ENCODE results near the gene ADGRL1. TPM values are rescaled to one million over a fixed set of nuclear protein-coding genes. Genes with fewer than 3 reads are reported as not detected.
A peak's percentile ranks its signal among the peaks of the same experiment; 100 is the strongest.

Gene ADGRL1
- total RNA-seq, 1 donor from 2014 or later, result 55.3 TPM

DNA sequence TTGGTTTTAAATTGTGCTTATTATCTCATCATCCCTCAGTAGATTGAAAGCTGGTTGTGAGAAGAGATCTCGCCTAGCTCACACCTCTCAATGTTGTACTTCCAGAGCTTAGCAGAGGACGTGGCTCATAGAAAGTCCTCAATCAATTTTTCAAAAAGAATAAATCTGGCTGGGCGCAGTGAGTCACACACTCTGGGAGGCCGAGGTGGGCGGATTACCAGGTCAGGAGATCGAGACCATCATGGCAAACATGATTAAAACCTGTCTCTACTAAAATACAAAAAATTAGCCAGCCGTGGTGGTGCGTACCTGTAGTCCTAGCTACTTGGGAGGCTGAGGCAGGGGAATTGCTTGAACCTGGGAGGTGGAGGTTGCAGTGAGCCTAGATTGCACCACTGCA lies 64.9 kb downstream of the ADGRL1 start:
- Mint-ChIP-seq H3K36me3 (ENCODE audit: insufficient read depth) (no peaks in the 10 kb centered on the region), H3K4me3 (ENCODE audit: low read depth) (no peak overlapping the region), H3K27ac (peak overlapping the region; percentile 35), H3K4me1 (ENCODE audit: low read depth) (no peaks in the 10 kb centered on the region), H3K27me3 (no peaks in the 10 kb centered on the region), H3K9me3 (ENCODE audit: low read depth) (no peaks in the 10 kb centered on the region)
- no peak for DNase-seq (ENCODE audit: low spot score, unreplicated experiment)
- TF ChIP-seq, protein P1, sequence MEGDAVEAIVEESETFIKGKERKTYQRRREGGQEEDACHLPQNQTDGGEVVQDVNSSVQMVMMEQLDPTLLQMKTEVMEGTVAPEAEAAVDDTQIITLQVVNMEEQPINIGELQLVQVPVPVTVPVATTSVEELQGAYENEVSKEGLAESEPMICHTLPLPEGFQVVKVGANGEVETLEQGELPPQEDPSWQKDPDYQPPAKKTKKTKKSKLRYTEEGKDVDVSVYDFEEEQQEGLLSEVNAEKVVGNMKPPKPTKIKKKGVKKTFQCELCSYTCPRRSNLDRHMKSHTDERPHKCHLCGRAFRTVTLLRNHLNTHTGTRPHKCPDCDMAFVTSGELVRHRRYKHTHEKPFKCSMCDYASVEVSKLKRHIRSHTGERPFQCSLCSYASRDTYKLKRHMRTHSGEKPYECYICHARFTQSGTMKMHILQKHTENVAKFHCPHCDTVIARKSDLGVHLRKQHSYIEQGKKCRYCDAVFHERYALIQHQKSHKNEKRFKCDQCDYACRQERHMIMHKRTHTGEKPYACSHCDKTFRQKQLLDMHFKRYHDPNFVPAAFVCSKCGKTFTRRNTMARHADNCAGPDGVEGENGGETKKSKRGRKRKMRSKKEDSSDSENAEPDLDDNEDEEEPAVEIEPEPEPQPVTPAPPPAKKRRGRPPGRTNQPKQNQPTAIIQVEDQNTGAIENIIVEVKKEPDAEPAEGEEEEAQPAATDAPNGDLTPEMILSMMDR (IDR thresholded peaks at IDR 0.05; ENCODE audit: unreplicated experiment), result no peak

GRCh38 chr19:14139944-14140343 lies 66.0 kb downstream of the ADGRL1 start:
- no peaks in the 10 kb centered on the region for H3K36me3 Mint-ChIP-seq (ENCODE audit: insufficient read depth)
- H3K27me3 Mint-ChIP-seq, result no peaks in the 10 kb centered on the region
- H3K4me1 Mint-ChIP-seq (ENCODE audit: low read depth), result peaks cover 7% of the 10 kb centered on the region
- no peak for DNase-seq (ENCODE audit: low spot score, unreplicated experiment)
- H3K4me3 Mint-ChIP-seq (ENCODE audit: low read depth), result no peak overlapping the region
- TF ChIP-seq, protein P1 (IDR thresholded peaks at IDR 0.05; ENCODE audit: unreplicated experiment), result no peak
- H3K9me3 Mint-ChIP-seq (ENCODE audit: low read depth), result no peaks in the 10 kb centered on the region
- H3K27ac Mint-ChIP-seq, result peak overlapping the region; percentile 15

DNA sequence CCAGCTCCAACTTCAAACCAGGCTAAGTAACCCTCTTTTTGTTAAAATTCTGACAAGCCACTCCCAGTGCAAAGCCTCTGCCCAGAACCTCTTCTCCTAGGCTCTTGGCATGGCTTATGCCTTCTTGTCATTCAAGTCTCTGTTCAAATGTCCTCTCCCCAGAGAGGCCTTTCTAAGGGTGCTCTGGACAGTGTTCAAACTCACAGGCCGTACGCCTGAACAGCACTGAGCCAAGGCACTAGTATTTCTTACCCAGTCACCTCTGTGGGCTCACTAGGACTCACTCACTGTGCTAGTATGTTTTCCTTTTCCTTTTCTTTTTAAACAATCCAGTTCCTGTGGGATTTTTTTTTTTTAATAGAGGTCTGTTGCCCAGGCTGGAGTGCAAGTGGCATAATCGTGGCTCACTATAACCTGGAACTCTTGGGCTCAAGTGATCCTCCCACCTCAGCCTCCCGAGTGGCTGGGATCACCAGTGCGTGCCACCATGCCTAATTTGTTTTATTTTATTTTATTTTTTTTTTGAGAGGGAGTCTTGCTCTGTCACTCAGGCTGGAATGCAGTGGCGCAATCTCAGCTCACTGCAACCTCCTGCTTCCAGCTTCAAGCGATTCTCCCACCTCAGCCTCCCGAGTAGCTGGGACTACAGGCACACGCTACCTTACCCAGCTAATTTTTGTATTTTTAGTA lies 67.2 kb downstream of the ADGRL1 start:
- no peak for DNase-seq (ENCODE audit: low spot score, unreplicated experiment)
- Mint-ChIP-seq H3K9me3 (ENCODE audit: low read depth) (no peaks in the 10 kb centered on the region), H3K27ac (peak overlapping the region; percentile 64), H3K36me3 (ENCODE audit: insufficient read depth) (no peaks in the 10 kb centered on the region), H3K4me3 (ENCODE audit: low read depth) (peak overlapping the region; percentile 35), H3K4me1 (ENCODE audit: low read depth) (peaks cover 12% of the 10 kb centered on the region), H3K27me3 (no peaks in the 10 kb centered on the region)
- TF ChIP-seq, protein P1 (IDR thresholded peaks at IDR 0.05; ENCODE audit: unreplicated experiment), result no peak

DNA sequence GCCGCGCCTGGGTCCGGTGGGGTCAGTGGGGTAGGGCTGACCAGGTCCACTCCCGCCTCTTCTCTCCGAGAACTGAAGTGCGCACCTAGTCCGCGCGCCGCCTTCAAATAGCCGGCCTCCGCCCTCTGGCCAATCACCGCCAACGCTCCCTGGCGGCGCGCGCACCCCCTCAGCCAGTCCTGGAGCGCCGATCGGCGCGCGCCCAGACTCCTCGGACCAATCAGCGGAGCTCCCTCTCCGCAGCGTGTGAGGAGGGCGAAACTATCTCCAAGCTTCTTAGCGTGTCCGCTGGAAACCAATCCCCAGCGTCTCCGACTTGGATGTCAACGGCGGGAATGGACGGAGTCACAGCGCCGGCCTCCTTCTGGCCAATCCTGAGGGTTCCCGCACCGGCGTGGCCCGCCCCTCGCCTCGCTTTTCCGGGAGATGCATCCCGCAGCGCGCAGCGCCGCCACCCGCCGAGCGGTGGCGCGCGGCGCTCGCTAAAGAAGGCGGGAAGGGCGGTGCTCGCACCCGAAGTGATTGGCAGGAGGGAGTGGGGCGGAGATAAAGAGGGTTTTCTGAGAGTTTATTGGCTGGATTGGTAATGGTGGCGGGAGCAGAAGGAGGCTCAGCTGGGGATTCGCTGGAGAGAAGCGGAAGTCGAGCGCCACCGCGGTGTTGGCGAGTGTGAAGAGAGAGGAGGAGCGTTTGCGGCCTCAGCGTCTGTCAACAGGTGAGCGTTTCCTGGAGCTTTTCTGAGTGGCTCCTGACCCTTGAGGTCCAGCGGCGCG lies 69.3 kb downstream of the ADGRL1 start, which contains the start of gene ASF1B:
ASF1B (minus strand) TSS at position 81 of the 773 bp plus-strand sequence. CDS start 133 bp downstream, outside the sequence.
- Mint-ChIP-seq H3K27me3 (no peaks in the 10 kb centered on the region), H3K36me3 (ENCODE audit: insufficient read depth) (no peaks in the 10 kb centered on the region), H3K9me3 (ENCODE audit: low read depth) (no peaks in the 10 kb centered on the region), H3K27ac (peak within 1 kb of the TSS; percentile 94), H3K4me1 (ENCODE audit: low read depth) (peaks cover 12% of the 10 kb centered on the region), H3K4me3 (ENCODE audit: low read depth) (peak within 1 kb of the TSS; percentile 72)
- peak; percentile 97 for DNase-seq (ENCODE audit: low spot score, unreplicated experiment)
- TF ChIP-seq, protein P1 (IDR thresholded peaks at IDR 0.05; ENCODE audit: unreplicated experiment), result peak; percentile 70

GRCh38 chr19:14135985-14136508 lies 69.9 kb downstream of the ADGRL1 start:
- no peaks in the 10 kb centered on the region for H3K27me3 Mint-ChIP-seq
- DNase-seq (ENCODE audit: low spot score, unreplicated experiment), result no peak
- H3K9me3 Mint-ChIP-seq (ENCODE audit: low read depth), result no peaks in the 10 kb centered on the region
- peak overlapping the region; percentile 72 for H3K4me3 Mint-ChIP-seq (ENCODE audit: low read depth)
- H3K4me1 Mint-ChIP-seq (ENCODE audit: low read depth), result peaks cover 12% of the 10 kb centered on the region
- TF ChIP-seq, protein P1 (IDR thresholded peaks at IDR 0.05; ENCODE audit: unreplicated experiment), result no peak
- no peaks in the 10 kb centered on the region for H3K36me3 Mint-ChIP-seq (ENCODE audit: insufficient read depth)
- no peak overlapping the region for H3K27ac Mint-ChIP-seq

Data from progenitor cell of endocrine pancreas (in vitro differentiated cells).